Measurements from ENCODE around the gene MYO16. TPM values are rescaled to one million over a fixed set of nuclear protein-coding genes. Genes with fewer than 3 reads are reported as not detected.
A peak's percentile ranks its signal among the peaks of the same experiment; 100 is the strongest.

The MYO16 gene
- total and polyA plus RNA-seq, 9 donors: 12.1 to 29.7 (median 16.4) TPM

DNA sequence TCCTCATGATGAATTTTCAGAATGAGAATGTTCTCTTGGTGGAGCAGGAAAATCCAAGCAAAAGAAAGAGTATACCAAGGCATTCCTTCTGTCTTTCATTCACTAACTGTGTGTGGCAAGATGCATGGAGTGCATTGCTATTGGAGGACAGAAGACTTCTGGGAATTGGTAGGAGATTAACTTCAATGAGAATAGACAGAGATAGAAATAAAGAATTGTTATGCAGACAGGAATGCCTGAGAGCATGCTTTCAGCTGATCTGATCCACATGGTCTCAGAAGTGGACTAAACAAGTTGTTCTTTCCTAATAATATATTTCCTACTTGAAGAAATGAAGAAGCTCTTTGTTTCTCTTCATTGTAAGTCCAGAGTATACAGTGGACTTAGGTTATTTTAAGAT, 303.6 kb downstream of the MYO16 start:
- H3K27me3 ChIP-seq (ENCODE audit: control insufficient read depth, insufficient read depth, low read length): no peaks in the 10 kb centered on the region
- no peak overlapping the region for H3K27ac ChIP-seq (ENCODE audit: low read length)
- no peak overlapping the region for H3K4me3 ChIP-seq (ENCODE audit: low read length)
- H3K4me1 ChIP-seq (ENCODE audit: control insufficient read depth, insufficient read depth, low read length): no peaks in the 10 kb centered on the region
- DNase-seq: no peak
- H3K36me3 ChIP-seq (ENCODE audit: control insufficient read depth, insufficient read depth, low read length): no peaks in the 10 kb centered on the region
- H3K9me3 ChIP-seq (replicated peaks; ENCODE audit: control insufficient read depth, low read depth, low read length): no peaks in the 10 kb centered on the region

DNA sequence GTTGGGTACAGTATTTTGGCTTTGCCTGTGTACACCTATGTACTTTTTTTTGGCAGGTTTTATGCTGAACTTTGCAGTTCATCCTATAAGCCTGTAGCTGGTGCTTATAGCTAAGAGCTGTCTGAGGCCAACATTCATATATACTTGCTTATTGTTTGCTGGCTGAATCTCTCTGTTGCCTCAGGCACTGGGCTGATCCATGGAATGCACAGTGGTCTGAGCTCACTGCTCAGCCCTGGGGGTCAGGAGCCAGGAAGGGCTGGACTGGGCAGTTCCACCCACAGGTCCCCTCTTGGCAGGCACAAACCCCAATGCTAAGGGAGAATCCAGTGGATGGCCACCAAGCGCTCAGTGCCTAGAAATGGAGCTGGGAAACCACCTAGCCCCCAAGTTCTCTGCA, 308.7 kb downstream of the MYO16 start:
- no peaks in the 10 kb centered on the region for H3K4me1 ChIP-seq (ENCODE audit: control insufficient read depth, insufficient read depth, low read length)
- H3K27me3 ChIP-seq (ENCODE audit: control insufficient read depth, insufficient read depth, low read length): no peaks in the 10 kb centered on the region
- DNase-seq: no peak
- no CpG with 5 or more reads among the region's 1 CpG for WGBS (ENCODE audit: insufficient coverage)
- no peaks in the 10 kb centered on the region for H3K9me3 ChIP-seq (replicated peaks; ENCODE audit: control insufficient read depth, low read depth, low read length)
- H3K27ac ChIP-seq (ENCODE audit: low read length): no peak overlapping the region
- H3K36me3 ChIP-seq (ENCODE audit: control insufficient read depth, insufficient read depth, low read length): no peaks in the 10 kb centered on the region
- H3K4me3 ChIP-seq (ENCODE audit: low read length): no peak overlapping the region

DNA sequence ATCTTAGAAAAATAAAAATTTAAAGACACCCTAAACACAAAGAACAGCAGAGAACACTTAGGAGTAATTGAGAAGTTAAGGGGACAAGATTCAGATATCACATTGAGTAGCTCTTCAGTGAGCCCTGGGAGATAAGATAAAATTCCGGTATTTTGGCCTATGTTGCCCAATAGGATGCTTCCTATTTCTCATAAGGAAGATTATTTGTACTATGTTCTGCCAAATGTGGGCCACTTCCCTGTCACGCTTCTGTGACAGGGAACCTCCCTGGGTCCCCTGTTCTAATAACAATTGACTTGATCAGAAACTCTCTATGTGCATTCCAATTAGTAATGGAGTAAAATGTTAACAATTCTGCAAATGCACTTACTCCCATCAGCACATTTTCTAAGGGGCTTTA, 310.7 kb downstream of the MYO16 start:
- no peak for DNase-seq
- Histone ChIP-seq H3K36me3 (ENCODE audit: control insufficient read depth, insufficient read depth, low read length) (no peaks in the 10 kb centered on the region), H3K27ac (ENCODE audit: low read length) (no peak overlapping the region), H3K4me3 (ENCODE audit: low read length) (no peak overlapping the region), H3K9me3 (replicated peaks; ENCODE audit: control insufficient read depth, low read depth, low read length) (no peaks in the 10 kb centered on the region), H3K4me1 (ENCODE audit: control insufficient read depth, insufficient read depth, low read length) (no peaks in the 10 kb centered on the region), H3K27me3 (ENCODE audit: control insufficient read depth, insufficient read depth, low read length) (no peaks in the 10 kb centered on the region)
- WGBS (ENCODE audit: insufficient coverage): no CpG with 5 or more reads among the region's 2 CpGs

DNA sequence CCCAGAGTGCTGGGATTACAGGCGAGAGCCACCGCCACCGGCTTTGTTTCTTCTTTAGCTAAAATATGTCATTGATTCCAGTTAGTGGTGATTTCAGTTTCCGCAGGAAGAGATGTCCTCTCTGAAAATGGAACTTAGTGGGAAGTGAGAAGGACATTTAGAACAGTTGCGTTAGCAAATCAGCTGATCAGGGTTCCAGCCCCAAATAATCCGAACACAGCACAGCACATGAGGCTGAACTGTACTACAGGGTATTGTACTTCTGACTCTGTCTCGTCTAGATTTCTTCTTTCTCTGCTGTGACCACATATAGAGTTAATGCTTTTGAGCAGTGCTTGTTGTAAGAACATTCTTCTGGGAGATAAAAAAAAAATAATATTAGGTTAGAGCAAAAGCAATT, 314.4 kb downstream of the MYO16 start:
- H3K27ac ChIP-seq (ENCODE audit: low read length): no peak overlapping the region
- no peaks in the 10 kb centered on the region for H3K9me3 ChIP-seq (replicated peaks; ENCODE audit: control insufficient read depth, low read depth, low read length)
- no peaks in the 10 kb centered on the region for H3K36me3 ChIP-seq (ENCODE audit: control insufficient read depth, insufficient read depth, low read length)
- no peak for DNase-seq
- H3K4me1 ChIP-seq (ENCODE audit: control insufficient read depth, insufficient read depth, low read length): peaks cover 5% of the 10 kb centered on the region
- H3K4me3 ChIP-seq (ENCODE audit: low read length): no peak overlapping the region
- 96% methylated on average over 4 of the region's 7 CpGs for WGBS (ENCODE audit: insufficient coverage)
- H3K27me3 ChIP-seq (ENCODE audit: control insufficient read depth, insufficient read depth, low read length): no peaks in the 10 kb centered on the region

DNA sequence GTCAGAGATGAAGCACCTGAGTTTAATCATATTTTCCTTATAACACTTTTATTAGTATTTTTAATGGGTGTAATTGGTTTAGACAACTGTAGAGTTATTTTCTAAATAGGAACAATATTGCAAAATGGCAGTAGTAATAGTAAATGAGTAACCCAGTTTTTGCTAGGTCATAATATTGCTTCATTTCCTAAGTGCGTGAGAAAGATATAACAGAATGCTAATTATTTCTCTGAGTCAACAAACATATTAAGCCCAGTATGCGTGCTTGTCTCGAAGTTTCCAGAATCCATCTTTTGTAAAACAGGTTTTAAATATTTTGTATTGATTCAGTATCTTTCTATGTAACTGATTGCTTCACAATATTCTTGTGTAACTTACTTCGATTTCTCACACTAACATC, 315.3 kb downstream of the MYO16 start:
- Histone ChIP-seq H3K9me3 (replicated peaks; ENCODE audit: control insufficient read depth, low read depth, low read length) (no peaks in the 10 kb centered on the region), H3K4me1 (ENCODE audit: control insufficient read depth, insufficient read depth, low read length) (peaks cover 5% of the 10 kb centered on the region), H3K4me3 (ENCODE audit: low read length) (no peak overlapping the region), H3K27me3 (ENCODE audit: control insufficient read depth, insufficient read depth, low read length) (no peaks in the 10 kb centered on the region), H3K36me3 (ENCODE audit: control insufficient read depth, insufficient read depth, low read length) (no peaks in the 10 kb centered on the region), H3K27ac (ENCODE audit: low read length) (no peak overlapping the region)
- no peak for DNase-seq
- WGBS (ENCODE audit: insufficient coverage): no CpG with 5 or more reads among the region's 4 CpGs

DNA sequence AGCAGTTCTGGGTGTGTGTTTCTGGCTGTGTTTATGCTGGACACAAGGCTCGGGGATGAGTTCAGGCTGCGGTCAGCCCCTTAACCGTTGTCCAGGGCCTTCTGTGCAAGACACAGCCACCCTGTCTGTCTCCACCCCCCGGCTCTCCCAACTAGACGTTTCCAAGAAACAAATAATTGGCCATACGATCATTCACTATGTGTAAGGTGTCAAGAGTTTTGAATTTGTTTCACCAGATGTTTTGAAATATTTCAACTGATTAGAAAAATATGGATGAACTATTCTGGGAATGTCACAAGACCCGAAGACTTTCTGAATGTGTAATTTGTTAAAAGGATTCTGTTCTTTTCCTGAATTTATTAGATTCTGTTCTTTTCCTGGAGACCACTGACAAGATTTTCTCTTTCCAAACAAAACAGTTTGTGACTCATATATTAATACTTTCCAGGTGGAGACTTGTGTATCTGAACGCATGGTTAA, 318.2 kb downstream of the MYO16 start:
- peak; percentile 96 for DNase-seq
- Histone ChIP-seq H3K36me3 (ENCODE audit: control insufficient read depth, insufficient read depth, low read length) (no peaks in the 10 kb centered on the region), H3K4me1 (ENCODE audit: control insufficient read depth, insufficient read depth, low read length) (peaks cover 5% of the 10 kb centered on the region), H3K27ac (ENCODE audit: low read length) (peak overlapping the region; percentile 86), H3K9me3 (replicated peaks; ENCODE audit: control insufficient read depth, low read depth, low read length) (no peaks in the 10 kb centered on the region), H3K4me3 (ENCODE audit: low read length) (no peak overlapping the region), H3K27me3 (ENCODE audit: control insufficient read depth, insufficient read depth, low read length) (no peaks in the 10 kb centered on the region)
- no CpG with 5 or more reads among the region's 8 CpGs for WGBS (ENCODE audit: insufficient coverage)

DNA sequence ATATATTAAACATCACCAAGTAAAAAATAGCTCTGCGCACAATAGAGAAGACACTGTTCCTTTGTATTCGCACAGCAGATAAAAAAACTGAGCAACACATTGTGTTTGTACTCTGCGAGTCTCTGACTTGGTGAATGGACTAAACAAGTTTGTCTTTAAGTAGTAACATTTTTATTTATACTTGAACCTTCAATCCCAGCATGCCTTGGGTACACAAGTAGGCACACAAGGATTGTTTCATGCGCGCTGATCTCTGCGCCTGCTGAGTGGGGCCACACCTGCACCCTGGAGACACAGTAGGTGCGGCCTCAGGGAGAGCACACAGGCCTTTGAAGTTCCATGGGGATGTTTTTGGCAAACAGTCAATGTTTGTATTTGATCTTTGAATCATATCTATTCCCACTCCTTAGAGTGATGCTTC, 318.9 kb downstream of the MYO16 start:
- H3K27ac ChIP-seq (ENCODE audit: low read length): peak overlapping the region; percentile 86
- no peaks in the 10 kb centered on the region for H3K27me3 ChIP-seq (ENCODE audit: control insufficient read depth, insufficient read depth, low read length)
- peaks cover 5% of the 10 kb centered on the region for H3K4me1 ChIP-seq (ENCODE audit: control insufficient read depth, insufficient read depth, low read length)
- DNase-seq: peak; percentile 59
- H3K36me3 ChIP-seq (ENCODE audit: control insufficient read depth, insufficient read depth, low read length): no peaks in the 10 kb centered on the region
- 72% methylated on average over 3 of the region's 7 CpGs for WGBS (ENCODE audit: insufficient coverage)
- H3K4me3 ChIP-seq (ENCODE audit: low read length): no peak overlapping the region
- H3K9me3 ChIP-seq (replicated peaks; ENCODE audit: control insufficient read depth, low read depth, low read length): no peaks in the 10 kb centered on the region

- H3K27ac ChIP-seq (ENCODE audit: low read length): no peak overlapping the region
- H3K36me3 ChIP-seq (ENCODE audit: control insufficient read depth, insufficient read depth, low read length): no peaks in the 10 kb centered on the region
- H3K27me3 ChIP-seq (ENCODE audit: control insufficient read depth, insufficient read depth, low read length): no peaks in the 10 kb centered on the region
- H3K9me3 ChIP-seq (replicated peaks; ENCODE audit: control insufficient read depth, low read depth, low read length): no peaks in the 10 kb centered on the region
- H3K4me1 ChIP-seq (ENCODE audit: control insufficient read depth, insufficient read depth, low read length): peaks cover 5% of the 10 kb centered on the region
- DNase-seq: no peak
- no peak overlapping the region for H3K4me3 ChIP-seq (ENCODE audit: low read length)
- 100% methylated on average over 2 of the region's 8 CpGs for WGBS (ENCODE audit: insufficient coverage)
Measured at GRCh38 chr13:108950333-108951010, 321.1 kb downstream of the MYO16 start.

- H3K4me3 ChIP-seq (ENCODE audit: low read length): no peak overlapping the region
- H3K4me1 ChIP-seq (ENCODE audit: control insufficient read depth, insufficient read depth, low read length): peaks cover 2% of the 10 kb centered on the region
- no peak overlapping the region for H3K27ac ChIP-seq (ENCODE audit: low read length)
- no peaks in the 10 kb centered on the region for H3K27me3 ChIP-seq (ENCODE audit: control insufficient read depth, insufficient read depth, low read length)
- DNase-seq: peak; percentile 32
- H3K9me3 ChIP-seq (replicated peaks; ENCODE audit: control insufficient read depth, low read depth, low read length): no peaks in the 10 kb centered on the region
- H3K36me3 ChIP-seq (ENCODE audit: control insufficient read depth, insufficient read depth, low read length): no peaks in the 10 kb centered on the region
- 68% methylated on average over 4 of the region's 5 CpGs for WGBS (ENCODE audit: insufficient coverage)
Measured at GRCh38 chr13:108955741-108956140, 326.3 kb downstream of the MYO16 start.

DNA sequence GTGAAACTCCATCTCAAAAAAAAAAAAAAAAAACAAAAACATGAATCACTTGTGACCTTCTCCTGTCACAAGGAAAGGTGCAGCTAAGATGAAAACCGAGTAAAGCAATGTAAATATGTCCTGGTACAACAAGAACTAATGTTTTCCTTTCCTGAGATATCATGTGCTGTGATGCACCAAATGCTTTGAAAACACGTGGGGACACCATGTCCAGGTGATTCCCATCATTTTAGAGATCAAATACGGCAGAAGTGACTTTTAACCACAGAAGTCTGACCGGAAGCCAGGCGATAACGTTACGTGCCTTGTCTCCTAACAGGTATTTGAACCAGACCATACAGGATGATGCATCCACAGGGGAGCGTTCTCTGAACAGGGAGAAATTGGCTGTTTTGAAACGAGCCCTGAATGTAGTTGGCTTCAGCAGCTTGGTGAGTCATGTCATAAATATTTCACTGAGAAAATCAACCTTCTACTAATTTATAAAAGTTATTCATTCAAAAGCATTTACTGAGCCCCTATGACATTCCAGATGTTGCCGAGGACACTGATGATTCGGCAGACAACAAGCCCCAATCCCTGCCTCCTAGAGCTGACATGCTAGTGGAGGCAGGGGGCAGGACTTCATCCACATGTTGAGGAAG, 328.1 kb downstream of the MYO16 start:
- DNase-seq: peak; percentile 66
- Histone ChIP-seq H3K27me3 (ENCODE audit: control insufficient read depth, insufficient read depth, low read length) (no peaks in the 10 kb centered on the region), H3K9me3 (replicated peaks; ENCODE audit: control insufficient read depth, low read depth, low read length) (no peaks in the 10 kb centered on the region)

More for the DNA sequence above, 328.1 kb downstream of the MYO16 start:
- Histone ChIP-seq H3K4me1 (ENCODE audit: control insufficient read depth, insufficient read depth, low read length) (peaks cover 2% of the 10 kb centered on the region), H3K4me3 (ENCODE audit: low read length) (no peak overlapping the region), H3K36me3 (ENCODE audit: control insufficient read depth, insufficient read depth, low read length) (no peaks in the 10 kb centered on the region), H3K27ac (ENCODE audit: low read length) (no peak overlapping the region)
- 22% methylated on average over 6 of the region's 11 CpGs for WGBS (ENCODE audit: insufficient coverage)

All from muscle of leg (tissue), 11 donors.